Ishikawa (cell line): ENCODE data around the gene PLA2G2D.

Source experiments
- CEBPB ChIP-seq: IDR thresholded peaks from 2 replicates; pipeline ENCODE4 v1.6.1; 2012
- CREB1 ChIP-seq: IDR thresholded peaks from 2 replicates; pipeline ENCODE4 v1.6.1; 2012; ENCODE audit warnings: low read depth
- EGR1 ChIP-seq: IDR thresholded peaks from 2 replicates; pipeline ENCODE4 v1.6.1; 2012
- EP300 ChIP-seq: IDR thresholded peaks from 2 replicates; pipeline ENCODE4 v1.6.1; 2012; ENCODE audit warnings: borderline replicate concordance
- MAX ChIP-seq: IDR thresholded peaks from 2 replicates; pipeline ENCODE4 v1.6.1; 2012
- RAD21 ChIP-seq: IDR thresholded peaks from 2 replicates; pipeline ENCODE4 v1.6.1; 2012; ENCODE audit warnings: low read depth
- TAF1 ChIP-seq: IDR thresholded peaks from 2 replicates; pipeline ENCODE4 v1.6.1; 2012; ENCODE audit warnings: low read depth, mild to moderate bottlenecking
- TCF12 ChIP-seq: IDR thresholded peaks from 2 replicates; pipeline ENCODE4 v1.6.1; 2012; ENCODE audit warnings: low read depth
- YY1 ChIP-seq: IDR thresholded peaks from 2 replicates; pipeline ENCODE4 v1.6.1; 2012; ENCODE audit warnings: low read depth
- TF ChIP-seq, protein P1 (sequence below): IDR thresholded peaks from 2 replicates; pipeline ENCODE4 v1.6.1; 2012

GRCh38 chr1:20137055-20137454 lies 17.7 kb upstream of the PLA2G2D start:
- no peak for TF ChIP-seq YY1
- TF ChIP-seq RAD21 = no peak
- TF ChIP-seq MAX = no peak
- TF ChIP-seq, protein P1, sequence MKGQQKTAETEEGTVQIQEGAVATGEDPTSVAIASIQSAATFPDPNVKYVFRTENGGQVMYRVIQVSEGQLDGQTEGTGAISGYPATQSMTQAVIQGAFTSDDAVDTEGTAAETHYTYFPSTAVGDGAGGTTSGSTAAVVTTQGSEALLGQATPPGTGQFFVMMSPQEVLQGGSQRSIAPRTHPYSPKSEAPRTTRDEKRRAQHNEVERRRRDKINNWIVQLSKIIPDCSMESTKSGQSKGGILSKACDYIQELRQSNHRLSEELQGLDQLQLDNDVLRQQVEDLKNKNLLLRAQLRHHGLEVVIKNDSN = no peak
- no peak for TF ChIP-seq EP300
- no peak for TF ChIP-seq CEBPB
- no peak for TF ChIP-seq TAF1
- TF ChIP-seq EGR1 = no peak
- no peak for TF ChIP-seq CREB1
- TF ChIP-seq TCF12 = no peak
